KOPT-K1 (cell line): ENCODE measurements around the gene VPS4A.
"Not testable (repeated sequence)": the region's sequence is repeated elsewhere in the genome, so short reads cannot be mapped to it uniquely, and the experiment has no call there.

ENCODE experiments used
- H3K27ac ChIP-seq: fragments of 200-600 bp; sonication (generic); 2 replicates; pipeline ENCODE4 v1.5.1; 2016; ENCODE audit warnings: antibody characterized with exemption, mild to moderate bottlenecking, low read depth, low read length; ENCODE audit not compliant: poor library complexity, severe bottlenecking
- H3K36me3 ChIP-seq: fragments of 200-600 bp; sonication (generic); 2 replicates; pipeline ENCODE4 v1.5.1; 2017; ENCODE audit warnings: antibody characterized with exemption, mild to moderate bottlenecking, low read length, moderate library complexity; ENCODE audit not compliant: insufficient read depth
- H3K9me3 ChIP-seq: fragments of 200-600 bp; sonication (generic); 2 replicates; pipeline ENCODE4 v1.5.1; 2017; ENCODE audit warnings: antibody characterized with exemption, low read length, mild to moderate bottlenecking; ENCODE audit not compliant: insufficient read depth, poor library complexity, severe bottlenecking

Gene VPS4A

DNA sequence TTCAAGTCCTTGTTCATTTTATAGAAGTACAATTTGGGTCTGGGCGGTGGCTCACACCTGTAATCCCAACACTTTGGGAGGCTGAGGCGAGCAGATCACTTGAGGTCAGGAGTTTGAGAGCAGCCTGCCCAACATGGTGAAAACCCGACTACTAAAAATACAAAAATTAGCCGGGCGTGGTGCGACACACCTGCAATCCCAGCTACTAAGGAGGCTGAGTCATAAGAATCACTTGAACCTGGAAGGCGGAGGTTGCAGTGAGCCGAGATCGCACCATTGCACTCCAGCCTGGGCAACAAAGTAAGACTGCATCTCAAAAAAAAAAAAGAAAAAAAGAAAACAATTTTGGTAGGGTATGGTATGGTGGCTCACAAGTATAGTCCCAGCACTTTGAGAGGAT lies 48.9 kb downstream of the VPS4A start:
- H3K9me3 ChIP-seq, H3K27ac ChIP-seq: not testable (repeated sequence)
- peaks cover 64% of the 10 kb centered on the region for H3K36me3 ChIP-seq

DNA sequence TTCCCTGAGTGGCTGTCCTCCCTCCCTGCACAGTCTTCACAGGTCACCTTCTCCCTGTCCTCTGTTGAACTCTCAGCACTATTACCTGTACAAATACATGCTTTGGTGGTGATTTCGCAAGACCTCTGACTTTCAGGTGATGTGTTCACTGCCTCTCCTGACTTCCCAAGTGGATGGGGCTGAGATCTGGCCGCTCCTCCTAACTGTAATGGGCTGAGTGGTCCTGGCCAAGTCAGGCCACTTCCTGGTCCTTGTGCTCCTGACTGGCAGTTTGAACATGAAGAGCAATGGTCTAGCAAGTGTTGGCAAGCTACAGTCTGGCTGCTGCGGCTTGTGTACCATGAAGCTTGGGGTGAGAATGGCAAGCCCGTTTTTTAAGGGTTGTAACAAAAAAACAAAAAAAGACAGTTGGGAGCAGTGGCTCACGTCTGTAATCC lies 52.1 kb downstream of the VPS4A start:
- no peaks in the 10 kb centered on the region for H3K9me3 ChIP-seq
- peaks cover 67% of the 10 kb centered on the region for H3K36me3 ChIP-seq
- H3K27ac ChIP-seq: no peak overlapping the region

DNA sequence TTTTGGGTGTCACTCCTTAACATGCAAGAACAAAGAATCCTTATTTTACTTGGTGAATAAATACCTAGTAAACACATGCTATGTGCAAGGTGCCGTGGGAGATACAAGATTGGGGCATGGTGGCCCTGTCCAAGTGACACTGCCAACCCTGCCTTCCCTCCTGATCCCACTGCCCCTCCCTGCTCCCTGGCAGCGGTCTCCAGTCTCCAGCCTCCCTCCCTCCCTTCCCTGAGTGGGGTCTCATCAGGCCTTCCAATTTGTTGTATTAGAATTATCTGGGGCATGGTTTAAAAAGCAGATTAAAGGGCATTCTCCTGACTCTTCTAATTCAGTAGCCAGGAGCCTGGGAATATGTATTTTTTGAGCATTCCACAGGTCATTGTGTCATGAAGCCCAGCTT lies 52.9 kb downstream of the VPS4A start:
- Histone ChIP-seq H3K27ac (no peak overlapping the region), H3K36me3 (peaks cover 75% of the 10 kb centered on the region)

DNA sequence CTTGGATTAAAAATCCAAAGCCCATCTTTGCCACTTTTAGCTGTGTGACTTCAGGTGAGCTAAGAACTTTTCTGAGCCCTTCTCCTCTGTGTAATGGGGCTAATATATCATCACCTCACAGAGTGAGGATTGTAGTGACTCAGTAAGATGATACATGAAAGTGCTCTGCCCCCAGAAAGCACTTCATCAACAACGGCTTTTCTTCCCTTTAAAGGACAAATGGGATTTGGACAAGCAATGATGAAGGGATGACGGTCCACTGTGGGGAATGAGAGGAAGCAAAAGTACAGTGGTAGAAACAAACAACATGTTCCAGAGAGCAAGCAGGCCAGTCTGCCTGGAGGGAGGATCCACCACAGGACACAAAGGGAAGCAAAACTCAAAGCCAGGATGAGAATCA lies 54.8 kb downstream of the VPS4A start:
- Histone ChIP-seq H3K27ac (no peak overlapping the region), H3K36me3 (peaks cover 90% of the 10 kb centered on the region)

More for the DNA sequence above, 52.9 kb downstream of the VPS4A start:
- H3K9me3 ChIP-seq: no peaks in the 10 kb centered on the region

DNA sequence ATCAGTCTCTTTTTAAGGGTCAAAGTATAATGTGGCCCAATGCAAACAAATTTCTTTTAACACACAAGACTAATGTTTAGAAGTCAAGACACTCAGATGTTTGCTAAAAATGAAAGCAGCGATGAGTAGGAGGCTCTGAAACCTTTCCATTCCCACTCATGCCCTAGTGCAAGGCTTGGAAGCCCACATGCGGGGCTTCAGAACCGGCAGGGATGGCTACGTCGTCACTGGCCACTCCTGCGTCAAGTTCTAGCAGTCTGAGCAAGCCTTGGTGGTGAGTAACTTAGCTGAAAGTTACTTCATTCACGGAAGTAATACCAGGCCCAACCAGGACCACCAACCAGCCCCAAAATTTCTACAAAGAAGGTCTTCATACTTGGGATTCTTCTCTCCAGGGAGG lies 55.3 kb downstream of the VPS4A start:
- no peak overlapping the region for H3K27ac ChIP-seq
- no peaks in the 10 kb centered on the region for H3K9me3 ChIP-seq
- H3K36me3 ChIP-seq: peaks cover 90% of the 10 kb centered on the region

More for the DNA sequence above, 54.8 kb downstream of the VPS4A start:
- H3K9me3 ChIP-seq: no peaks in the 10 kb centered on the region

DNA sequence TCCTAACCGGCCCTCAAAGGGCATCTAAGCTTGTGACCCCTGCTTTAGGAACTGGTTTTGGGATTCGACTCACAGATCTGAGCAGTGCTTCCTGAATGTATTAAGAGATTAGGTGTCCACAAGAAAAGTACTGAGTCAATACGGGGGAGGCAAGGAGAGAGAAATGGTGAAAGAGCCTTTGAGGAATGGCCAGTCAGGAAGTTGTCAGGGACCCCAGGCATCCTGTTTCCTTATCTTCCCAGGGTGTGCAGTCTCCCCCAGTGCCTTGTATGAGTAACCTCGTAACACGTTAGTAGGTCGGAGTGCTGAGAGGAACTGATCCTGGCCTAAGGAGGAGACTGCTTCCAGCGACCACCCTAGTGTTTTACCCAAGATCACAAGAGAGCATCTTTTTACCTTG lies 56.8 kb downstream of the VPS4A start:
- peaks cover 100% of the 10 kb centered on the region for H3K36me3 ChIP-seq
- no peaks in the 10 kb centered on the region for H3K9me3 ChIP-seq
- no peak overlapping the region for H3K27ac ChIP-seq

DNA sequence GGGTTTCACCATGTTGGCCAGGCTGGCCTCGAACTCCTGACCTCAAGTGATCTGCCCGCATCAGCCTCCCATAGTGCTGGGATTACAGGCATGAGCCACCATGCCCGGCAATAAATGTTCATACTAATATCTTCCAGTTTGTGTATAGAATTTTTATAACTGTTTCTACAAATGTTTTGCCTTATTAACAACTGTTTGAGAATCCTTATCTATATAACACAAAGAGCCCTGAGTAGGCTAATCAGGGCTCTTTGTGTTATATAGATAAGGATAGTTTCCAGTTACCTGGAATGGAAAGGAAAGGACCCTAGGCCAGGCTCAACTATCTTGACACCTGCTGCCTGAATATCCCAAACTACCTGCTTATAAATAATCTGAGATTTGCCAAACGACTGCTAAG lies 57.7 kb downstream of the VPS4A start:
- H3K9me3 ChIP-seq: no peaks in the 10 kb centered on the region
- peaks cover 99% of the 10 kb centered on the region for H3K36me3 ChIP-seq

DNA sequence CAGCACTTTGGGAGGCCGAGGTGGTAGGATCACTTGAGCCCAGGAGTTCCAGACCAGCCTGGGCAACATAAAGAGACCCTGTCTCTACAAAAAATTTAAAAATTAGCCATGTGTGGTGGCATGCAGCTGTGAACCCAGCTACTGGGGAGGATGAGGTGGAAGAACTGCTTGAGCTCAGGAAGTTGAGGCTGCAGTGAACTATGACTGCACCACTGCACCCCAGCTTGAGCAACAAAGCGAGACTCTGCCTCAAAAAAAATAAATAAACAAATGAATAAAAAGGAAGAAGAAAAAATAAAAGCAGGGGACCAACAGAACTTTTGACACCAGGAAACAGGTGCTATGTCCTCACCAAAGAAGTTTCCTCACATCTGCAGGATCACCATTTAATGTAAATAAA lies 60.4 kb downstream of the VPS4A start:
- peaks cover 91% of the 10 kb centered on the region for H3K36me3 ChIP-seq

More for the DNA sequence above, 57.7 kb downstream of the VPS4A start:
- H3K27ac ChIP-seq: no peak overlapping the region

DNA sequence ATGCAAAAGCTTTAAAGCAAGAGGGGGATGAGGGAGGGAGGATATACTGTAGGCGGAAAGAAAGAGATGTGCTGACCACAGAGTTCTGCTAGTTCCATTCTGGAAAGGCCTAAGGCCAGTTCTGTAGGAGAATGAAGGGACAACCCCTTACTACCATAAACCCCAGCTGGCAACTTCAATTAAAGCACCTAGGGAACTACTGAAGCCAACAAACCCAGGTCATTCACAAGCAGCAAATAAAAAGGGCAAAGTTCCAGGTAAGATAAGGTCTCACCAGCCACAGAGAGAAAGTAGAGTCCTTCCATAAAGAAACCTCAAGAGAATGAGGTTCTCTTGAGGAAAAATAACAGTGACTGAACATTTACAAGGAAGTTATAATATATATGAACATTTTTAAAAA lies 61.9 kb downstream of the VPS4A start:
- Histone ChIP-seq H3K27ac (no peak overlapping the region), H3K36me3 (peaks cover 91% of the 10 kb centered on the region), H3K9me3 (no peaks in the 10 kb centered on the region)

More for the DNA sequence above, 60.4 kb downstream of the VPS4A start:
- H3K9me3 ChIP-seq: no peaks in the 10 kb centered on the region
- H3K27ac ChIP-seq: no peak overlapping the region
